Mucosa of stomach (tissue), 1 donor: ENCODE measurements around the gene LMTK2.

Source experiments
- H3K27me3 ChIP-seq: one replicate; pipeline ENCODE4 v1.7.0; 2013; ENCODE audit warnings: mild to moderate bottlenecking, low read length; ENCODE audit not compliant: control insufficient read depth, insufficient read depth
- H3K36me3 ChIP-seq: one replicate; pipeline ENCODE4 v1.7.0; 2013; ENCODE audit warnings: low read length; ENCODE audit not compliant: control insufficient read depth, insufficient read depth
- H3K4me1 ChIP-seq: one replicate; pipeline ENCODE4 v1.7.0; 2013; ENCODE audit warnings: mild to moderate bottlenecking, low read length; ENCODE audit not compliant: control insufficient read depth, insufficient read depth
- H3K4me3 ChIP-seq: one replicate; pipeline ENCODE4 v1.7.0; 2013; ENCODE audit warnings: low read length
- H3K9ac ChIP-seq: one replicate; pipeline ENCODE4 v1.7.0; 2013; ENCODE audit warnings: mild to moderate bottlenecking, low read length, moderate library complexity
- H3K9me3 ChIP-seq: one replicate; pipeline ENCODE4 v1.7.0; 2013; ENCODE audit warnings: mild to moderate bottlenecking, low read length, moderate library complexity; ENCODE audit not compliant: control insufficient read depth
- donor health status: Pancreatic carcinoma.

LMTK2 gene

GRCh38 chr7:98223351-98223897, 116.8 kb downstream of the LMTK2 start:
- no peaks in the 10 kb centered on the region for H3K27me3 ChIP-seq
- H3K36me3 ChIP-seq: peaks cover 5% of the 10 kb centered on the region
- H3K4me1 ChIP-seq: peaks cover under 1% of the 10 kb centered on the region
- H3K9ac ChIP-seq: no peak overlapping the region
- H3K9me3 ChIP-seq: no peaks in the 10 kb centered on the region
- no peak overlapping the region for H3K4me3 ChIP-seq

DNA sequence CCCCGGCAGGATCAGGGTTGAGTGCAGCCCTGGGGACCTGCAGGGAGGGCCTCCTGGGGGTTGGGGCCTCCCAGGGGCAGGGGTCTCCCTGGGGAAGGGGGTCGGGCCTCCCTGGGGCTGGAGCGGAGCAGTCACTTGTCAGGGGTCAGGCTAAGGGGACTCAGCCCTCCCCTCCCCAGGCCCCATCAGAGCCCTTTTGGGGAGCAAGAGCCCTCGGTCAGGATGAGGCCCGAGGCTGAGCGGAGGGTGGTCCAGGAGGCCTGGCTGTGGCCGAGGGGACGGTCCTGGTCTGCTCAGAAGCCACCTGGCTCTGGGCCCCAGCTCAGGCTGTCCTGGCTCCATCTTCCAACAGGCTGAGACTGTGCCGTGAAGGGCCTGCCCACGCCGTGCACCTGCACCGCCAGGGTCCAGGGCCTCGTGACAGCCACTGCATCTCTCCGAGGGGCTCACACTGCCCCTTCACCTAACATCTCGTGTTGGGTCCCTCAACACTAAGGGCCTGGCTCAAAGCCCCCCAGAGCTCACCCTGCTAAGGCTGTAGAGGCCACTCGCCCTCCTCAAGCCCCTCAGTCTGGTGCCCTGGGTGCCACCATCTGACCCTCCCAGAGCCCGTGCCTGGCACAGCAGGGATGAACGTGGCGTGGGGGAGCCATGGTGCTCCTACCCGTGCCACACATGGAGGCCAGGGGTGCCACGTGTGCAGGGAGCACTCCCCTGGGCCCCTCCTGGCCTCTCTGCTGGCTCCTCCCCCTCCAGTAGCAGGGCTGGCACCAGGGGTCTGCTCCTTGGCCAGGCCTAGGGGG, 117.4 kb downstream of the LMTK2 start:
- Histone ChIP-seq H3K9me3 (no peaks in the 10 kb centered on the region), H3K4me3 (no peak overlapping the region), H3K9ac (no peak overlapping the region), H3K27me3 (no peaks in the 10 kb centered on the region), H3K36me3 (peaks cover 7% of the 10 kb centered on the region), H3K4me1 (no peaks in the 10 kb centered on the region)

DNA sequence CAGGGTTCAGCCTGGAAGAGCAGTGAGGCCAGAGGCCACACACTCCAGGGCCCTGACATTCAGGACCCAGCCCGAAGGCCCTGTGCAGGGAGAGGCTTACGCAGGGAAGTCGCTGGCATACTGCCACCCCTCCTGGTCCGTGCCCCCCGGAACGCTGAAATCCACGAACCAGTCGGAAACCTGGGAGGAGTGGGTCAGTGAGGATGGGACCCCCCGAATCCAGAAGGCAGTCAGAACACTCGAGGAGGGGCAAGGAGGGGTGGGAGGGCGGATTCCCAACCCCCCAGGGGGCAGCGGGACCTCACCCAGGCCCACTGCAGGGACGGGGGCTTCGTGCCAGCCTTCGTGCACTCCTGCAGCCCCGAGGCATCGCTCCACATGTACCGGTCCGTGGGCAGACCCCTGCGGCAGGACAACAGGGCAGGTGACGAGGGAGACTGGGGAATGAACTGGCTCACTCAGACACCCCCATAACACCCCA, 118.1 kb downstream of the LMTK2 start:
- Histone ChIP-seq H3K4me1 (no peaks in the 10 kb centered on the region), H3K9me3 (no peaks in the 10 kb centered on the region), H3K9ac (no peak overlapping the region), H3K36me3 (peaks cover 7% of the 10 kb centered on the region), H3K4me3 (no peak overlapping the region), H3K27me3 (no peaks in the 10 kb centered on the region)

GRCh38 chr7:98225913-98226614, 119.4 kb downstream of the LMTK2 start:
- H3K4me1 ChIP-seq: no peaks in the 10 kb centered on the region
- H3K9ac ChIP-seq: no peak overlapping the region
- H3K4me3 ChIP-seq: no peak overlapping the region
- no peaks in the 10 kb centered on the region for H3K9me3 ChIP-seq
- H3K27me3 ChIP-seq: no peaks in the 10 kb centered on the region
- peaks cover 7% of the 10 kb centered on the region for H3K36me3 ChIP-seq

GRCh38 chr7:98227939-98228338, 121.3 kb downstream of the LMTK2 start:
- no peak overlapping the region for H3K9ac ChIP-seq
- no peaks in the 10 kb centered on the region for H3K27me3 ChIP-seq
- no peaks in the 10 kb centered on the region for H3K9me3 ChIP-seq
- peaks cover 7% of the 10 kb centered on the region for H3K36me3 ChIP-seq
- H3K4me1 ChIP-seq: no peaks in the 10 kb centered on the region
- H3K4me3 ChIP-seq: no peak overlapping the region

DNA sequence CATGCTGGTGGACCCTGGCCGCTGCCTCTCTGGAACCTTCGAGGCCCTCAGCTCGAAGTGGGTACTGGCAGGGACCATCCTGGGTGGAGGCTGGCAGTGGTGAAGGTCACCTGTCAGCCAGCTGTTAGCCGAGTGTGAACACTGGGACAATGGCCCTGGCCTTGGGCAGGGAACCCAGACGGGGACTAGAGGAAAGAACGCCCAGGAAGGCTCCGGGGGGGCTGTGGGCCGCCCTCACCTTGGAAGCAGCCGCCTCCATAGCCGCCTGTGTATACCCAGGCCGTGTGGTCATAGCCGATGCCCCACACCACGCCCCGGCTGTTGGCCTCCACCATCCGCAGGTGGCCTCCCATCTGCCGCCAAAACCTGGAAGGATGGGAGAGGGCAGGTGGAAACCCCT, 122.1 kb downstream of the LMTK2 start:
- H3K4me3 ChIP-seq: no peak overlapping the region
- peaks cover 7% of the 10 kb centered on the region for H3K36me3 ChIP-seq
- H3K27me3 ChIP-seq: no peaks in the 10 kb centered on the region
- no peaks in the 10 kb centered on the region for H3K4me1 ChIP-seq
- no peaks in the 10 kb centered on the region for H3K9me3 ChIP-seq
- no peak overlapping the region for H3K9ac ChIP-seq

DNA sequence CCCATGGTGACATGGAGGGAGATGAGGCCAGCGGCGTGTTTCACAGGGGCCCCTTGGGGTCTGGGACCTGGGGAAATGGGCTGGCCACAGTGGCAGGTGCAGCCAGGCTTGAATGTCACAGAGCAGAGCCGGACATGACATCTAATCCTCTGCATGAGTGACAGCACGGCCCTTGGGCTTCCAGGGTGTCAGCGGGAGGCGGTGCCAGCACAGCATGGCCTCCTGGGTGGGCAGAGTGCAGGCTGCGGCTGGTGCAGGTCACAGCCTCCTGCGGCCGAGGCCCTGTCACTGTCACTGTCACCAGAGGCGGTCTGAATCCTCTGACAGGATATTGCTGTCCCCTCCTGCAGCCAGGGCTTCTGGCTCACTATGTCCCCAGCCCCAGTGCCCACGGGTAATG, 122.8 kb downstream of the LMTK2 start:
- no peaks in the 10 kb centered on the region for H3K4me1 ChIP-seq
- H3K27me3 ChIP-seq: no peaks in the 10 kb centered on the region
- H3K9me3 ChIP-seq: no peaks in the 10 kb centered on the region
- H3K4me3 ChIP-seq: no peak overlapping the region
- peaks cover 7% of the 10 kb centered on the region for H3K36me3 ChIP-seq
- no peak overlapping the region for H3K9ac ChIP-seq

- peaks cover 7% of the 10 kb centered on the region for H3K36me3 ChIP-seq
Measured at GRCh38 chr7:98229991-98230745, 123.5 kb downstream of the LMTK2 start.

GRCh38 chr7:98230746-98231471, 124.2 kb downstream of the LMTK2 start:
- Histone ChIP-seq H3K36me3 (peaks cover 7% of the 10 kb centered on the region), H3K27me3 (no peaks in the 10 kb centered on the region), H3K4me1 (no peaks in the 10 kb centered on the region), H3K9ac (no peak overlapping the region), H3K9me3 (no peaks in the 10 kb centered on the region), H3K4me3 (no peak overlapping the region)

More at GRCh38 chr7:98229991-98230745, 123.5 kb downstream of the LMTK2 start:
- no peaks in the 10 kb centered on the region for H3K9me3 ChIP-seq
- no peak overlapping the region for H3K9ac ChIP-seq
- no peaks in the 10 kb centered on the region for H3K4me1 ChIP-seq
- no peak overlapping the region for H3K4me3 ChIP-seq
- no peaks in the 10 kb centered on the region for H3K27me3 ChIP-seq

DNA sequence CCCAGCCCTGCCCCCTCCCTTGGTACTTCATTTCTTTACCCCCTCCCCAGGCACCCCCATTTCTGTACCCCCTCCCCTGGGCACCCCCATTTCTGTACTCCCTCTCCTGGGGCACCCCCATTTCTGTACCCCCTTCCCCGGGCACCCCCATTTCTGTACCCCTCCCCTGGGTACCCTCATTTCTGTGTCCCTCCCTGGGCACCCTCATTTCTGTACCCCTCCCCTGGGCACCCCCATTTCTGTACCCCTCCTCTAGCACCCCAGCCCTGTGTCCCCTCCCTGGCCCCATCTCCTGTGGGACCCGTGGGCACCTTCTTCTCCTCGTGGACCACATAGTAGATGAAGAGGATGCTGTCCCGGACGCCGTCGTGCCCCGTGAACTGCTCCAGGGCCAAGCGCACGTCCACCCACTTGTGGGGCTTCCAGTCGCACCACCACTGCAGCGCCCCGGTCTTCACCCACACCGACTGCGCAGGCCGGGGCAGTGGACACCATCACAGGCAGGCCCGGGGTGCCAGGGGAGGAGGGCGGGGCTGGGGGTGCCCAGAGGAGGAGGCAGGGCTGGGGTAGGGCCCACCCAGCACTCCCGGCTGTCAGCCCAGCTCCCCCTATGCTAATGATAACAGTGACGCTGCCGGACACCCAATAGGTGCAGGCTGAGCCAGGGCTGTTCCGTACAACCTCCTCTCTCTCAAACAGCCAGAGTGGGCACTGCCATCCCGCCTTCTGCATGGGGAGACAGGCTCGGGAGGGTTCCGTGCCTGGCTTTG, 125.0 kb downstream of the LMTK2 start:
- H3K4me3 ChIP-seq: no peak overlapping the region
- H3K9me3 ChIP-seq: no peaks in the 10 kb centered on the region
- H3K9ac ChIP-seq: no peak overlapping the region
- H3K4me1 ChIP-seq: no peaks in the 10 kb centered on the region
- H3K36me3 ChIP-seq: peaks cover 7% of the 10 kb centered on the region
- H3K27me3 ChIP-seq: no peaks in the 10 kb centered on the region

GRCh38 chr7:98232263-98232585, 125.6 kb downstream of the LMTK2 start:
- peaks cover 7% of the 10 kb centered on the region for H3K36me3 ChIP-seq
- no peak overlapping the region for H3K9ac ChIP-seq
- H3K9me3 ChIP-seq: no peaks in the 10 kb centered on the region
- H3K4me3 ChIP-seq: no peak overlapping the region
- no peaks in the 10 kb centered on the region for H3K27me3 ChIP-seq
- H3K4me1 ChIP-seq: no peaks in the 10 kb centered on the region
